ENCODE measurements around the gene PATJ.

PATJ gene

GRCh38 chr1:62068978-62069377, 326.7 kb downstream of the PATJ start:
- H3K4me3 ChIP-seq (ENCODE audit: low read length), result no peak overlapping the region
- TF ChIP-seq CTCF (conservative IDR thresholded peaks at IDR 0.05; ENCODE audit: low read length), result no peak
- no peak for DNase-seq (ENCODE audit: low read depth)

GRCh38 chr1:62070384-62071011, 328.2 kb downstream of the PATJ start:
- DNase-seq (ENCODE audit: low read depth), result peak; percentile 10
- TF ChIP-seq CTCF (conservative IDR thresholded peaks at IDR 0.05; ENCODE audit: low read length), result peak; percentile 58
- no peak overlapping the region for H3K4me3 ChIP-seq (ENCODE audit: low read length)

GRCh38 chr1:62071695-62072094, 329.4 kb downstream of the PATJ start:
- H3K4me3 ChIP-seq (ENCODE audit: low read length), result no peak overlapping the region
- TF ChIP-seq CTCF (conservative IDR thresholded peaks at IDR 0.05; ENCODE audit: low read length), result no peak
- no peak for DNase-seq (ENCODE audit: low read depth)

DNA sequence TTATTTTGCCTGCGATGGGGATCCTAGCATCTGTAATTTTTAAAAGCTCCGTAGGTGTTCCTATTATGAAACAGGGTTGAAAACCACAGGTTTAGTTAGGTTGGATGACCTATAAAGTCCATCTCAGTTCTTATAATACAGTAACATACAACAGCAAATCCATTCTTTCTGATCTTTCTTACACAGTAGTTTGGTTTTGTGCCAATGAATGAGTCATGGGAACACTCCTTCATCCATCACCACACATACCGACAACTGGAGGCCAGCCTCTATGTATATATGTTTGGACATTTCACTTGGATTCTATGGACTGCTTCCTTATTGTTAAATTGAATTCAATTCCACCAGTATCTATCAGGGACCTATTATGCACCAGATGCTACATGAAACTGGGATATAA, 334.0 kb downstream of the PATJ start:
- no peak for TF ChIP-seq CTCF (conservative IDR thresholded peaks at IDR 0.05; ENCODE audit: low read length)
- DNase-seq (ENCODE audit: low read depth), result peak; percentile 44
- H3K4me3 ChIP-seq (ENCODE audit: low read length), result no peak overlapping the region

DNA sequence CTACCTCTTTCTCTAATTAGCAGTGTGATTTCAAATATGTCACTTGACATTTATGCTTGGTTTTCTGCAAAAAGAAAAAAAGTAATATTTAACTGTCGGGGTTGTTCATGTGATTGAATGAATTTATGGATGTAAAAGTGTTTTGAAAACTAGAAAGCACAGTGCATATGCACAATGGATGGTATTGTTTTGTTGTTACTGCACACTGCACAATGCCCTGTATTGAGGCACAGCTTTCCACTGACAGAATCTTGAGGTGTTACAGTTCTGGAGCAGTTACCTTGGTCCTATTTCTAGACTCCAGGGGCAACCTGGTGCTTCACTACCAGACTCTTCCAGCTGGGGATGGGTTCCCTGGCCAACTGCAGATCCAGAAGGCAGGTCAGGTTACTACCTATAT, 335.5 kb downstream of the PATJ start:
- no peak for DNase-seq (ENCODE audit: low read depth)
- no peak overlapping the region for H3K4me3 ChIP-seq (ENCODE audit: low read length)
- TF ChIP-seq CTCF (conservative IDR thresholded peaks at IDR 0.05; ENCODE audit: low read length), result no peak

GRCh38 chr1:62082456-62083363, 340.4 kb downstream of the PATJ start:
- no peak overlapping the region for H3K4me3 ChIP-seq (ENCODE audit: low read length)
- peak; percentile 99 for TF ChIP-seq CTCF (conservative IDR thresholded peaks at IDR 0.05; ENCODE audit: low read length)
- DNase-seq (ENCODE audit: low read depth), result peak; percentile 46
